ENCODE data around the gene MAP1S. TPM values are rescaled to one million over a fixed set of nuclear protein-coding genes. Genes with fewer than 3 reads are reported as not detected.

Gene MAP1S
- total and polyA plus RNA-seq, 8 donors = 13.9 to 35.6 (median 22.3) TPM

DNA sequence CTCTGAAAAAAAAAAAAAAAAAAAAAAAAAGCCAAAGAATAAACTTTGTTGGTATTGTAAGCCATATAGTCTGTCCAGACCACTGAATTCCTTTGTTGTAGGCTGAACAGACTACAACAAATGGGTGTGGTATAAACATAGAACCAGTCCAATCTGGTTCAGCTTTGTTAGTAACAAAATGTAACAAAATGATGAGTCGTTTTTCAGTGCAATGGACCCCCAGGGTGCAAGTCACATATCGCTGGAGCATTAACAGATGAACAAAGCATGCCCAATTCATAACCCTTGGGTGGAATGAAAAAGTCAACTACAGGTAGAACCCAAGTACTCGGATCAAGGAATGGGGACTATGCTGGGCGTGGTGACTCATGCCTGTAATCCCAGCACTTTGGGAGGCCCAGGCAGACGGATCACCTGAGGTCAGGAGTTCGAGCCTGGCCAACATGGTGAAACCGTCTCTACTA is 18.4 kb downstream of the MAP1S start:
- 84 to 86% methylated on average over 7 of the region's 7 CpGs for WGBS, 2 donors
- no peak for FAIRE-seq
- no peak overlapping the region for H3K27ac ChIP-seq

DNA sequence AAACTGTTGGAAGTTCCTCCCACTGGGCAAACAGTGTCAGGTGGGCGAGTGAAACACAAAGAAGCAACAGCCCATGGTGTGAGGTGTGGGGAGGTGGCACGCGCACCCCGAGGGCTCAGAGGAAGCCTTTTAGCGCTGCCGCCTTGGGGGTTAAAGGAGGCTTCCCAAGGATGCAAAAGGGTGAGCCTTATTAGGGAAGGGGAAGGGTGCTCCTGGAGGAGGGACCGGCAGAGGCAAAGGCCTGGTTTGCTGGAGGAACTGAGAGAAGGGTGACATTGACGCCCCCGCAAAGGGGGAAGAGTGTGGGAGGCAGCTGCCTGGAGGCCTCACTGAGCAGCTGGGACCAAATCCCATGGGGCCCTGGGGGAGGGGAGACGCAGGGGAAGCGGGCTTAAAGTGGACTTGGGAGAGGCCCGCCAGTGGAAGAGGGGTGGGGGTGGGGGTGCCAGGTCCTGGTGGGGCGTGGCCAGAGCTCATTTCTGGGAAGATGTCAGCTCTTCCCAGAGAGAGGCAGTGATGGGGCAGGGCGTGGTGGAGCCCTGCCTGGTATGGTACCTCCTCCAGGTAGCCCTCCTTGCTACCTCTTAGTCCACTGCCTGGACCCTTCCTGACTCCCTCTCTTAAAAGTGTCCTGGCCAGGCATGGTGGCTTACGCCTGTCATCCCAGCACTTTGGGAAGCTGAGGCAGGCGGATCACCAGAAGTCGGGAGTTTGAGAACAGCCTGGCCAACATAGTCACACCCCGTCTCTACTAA is 20.0 kb downstream of the MAP1S start:
- intact Hi-C loops (cut with DNase I) = no loop called here
- no peak for DNase-seq
- FAIRE-seq = no peak
- Histone ChIP-seq H3K27ac (no peak overlapping the region), H3K36me3 (peaks cover 0 to 3% (median 0%) of the 10 kb centered on the region in 3 donors), H3K4me1 (no peaks in the 10 kb centered on the region), H3K4me3 (no peak overlapping the region), H3K27me3 (no peaks in the 10 kb centered on the region), H3K9me3 (no peaks in the 10 kb centered on the region)
- TF ChIP-seq, protein P1, sequence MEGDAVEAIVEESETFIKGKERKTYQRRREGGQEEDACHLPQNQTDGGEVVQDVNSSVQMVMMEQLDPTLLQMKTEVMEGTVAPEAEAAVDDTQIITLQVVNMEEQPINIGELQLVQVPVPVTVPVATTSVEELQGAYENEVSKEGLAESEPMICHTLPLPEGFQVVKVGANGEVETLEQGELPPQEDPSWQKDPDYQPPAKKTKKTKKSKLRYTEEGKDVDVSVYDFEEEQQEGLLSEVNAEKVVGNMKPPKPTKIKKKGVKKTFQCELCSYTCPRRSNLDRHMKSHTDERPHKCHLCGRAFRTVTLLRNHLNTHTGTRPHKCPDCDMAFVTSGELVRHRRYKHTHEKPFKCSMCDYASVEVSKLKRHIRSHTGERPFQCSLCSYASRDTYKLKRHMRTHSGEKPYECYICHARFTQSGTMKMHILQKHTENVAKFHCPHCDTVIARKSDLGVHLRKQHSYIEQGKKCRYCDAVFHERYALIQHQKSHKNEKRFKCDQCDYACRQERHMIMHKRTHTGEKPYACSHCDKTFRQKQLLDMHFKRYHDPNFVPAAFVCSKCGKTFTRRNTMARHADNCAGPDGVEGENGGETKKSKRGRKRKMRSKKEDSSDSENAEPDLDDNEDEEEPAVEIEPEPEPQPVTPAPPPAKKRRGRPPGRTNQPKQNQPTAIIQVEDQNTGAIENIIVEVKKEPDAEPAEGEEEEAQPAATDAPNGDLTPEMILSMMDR (IDR thresholded peaks at IDR 0.05) = no peak
- ATAC-seq = peak in 2 of 4 donors; percentile 9 to 65
- WGBS, 2 donors = 77 to 78% methylated on average over 18 of the region's 18 CpGs

More for the DNA sequence above, 18.4 kb downstream of the MAP1S start:
- peaks cover 0 to 15% (median 0%) of the 10 kb centered on the region in 3 donors for H3K36me3 ChIP-seq
- DNase-seq = no peak
- no peaks in the 10 kb centered on the region for H3K9me3 ChIP-seq
- H3K4me1 ChIP-seq = no peaks in the 10 kb centered on the region
- no peak overlapping the region for H3K4me3 ChIP-seq
- TF ChIP-seq, protein P1 (IDR thresholded peaks at IDR 0.05) = no peak
- no peaks in the 10 kb centered on the region for H3K27me3 ChIP-seq
- intact Hi-C loops (cut with DNase I) = no loop called here
- ATAC-seq = no peak

DNA sequence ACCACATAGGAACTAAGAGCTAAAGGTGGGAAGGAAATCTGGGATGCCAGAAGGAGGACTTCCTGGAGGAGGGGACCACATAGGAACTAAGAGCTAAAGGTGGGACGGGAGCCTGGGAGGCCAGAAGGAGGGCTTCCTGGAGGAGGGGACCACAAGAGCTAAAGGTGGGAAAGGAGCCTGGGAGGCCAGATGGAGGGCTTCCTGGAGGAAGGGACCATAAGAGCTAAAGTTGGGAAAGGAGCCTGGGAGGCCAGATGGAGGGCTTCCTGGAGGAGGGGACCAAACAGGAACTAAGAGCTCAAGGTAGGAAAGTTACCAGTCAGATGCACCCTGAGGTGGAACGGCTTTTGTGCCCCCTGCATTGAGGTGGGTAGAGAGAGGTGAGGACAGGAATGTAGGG is 22.2 kb downstream of the MAP1S start:
- intact Hi-C loops (cut with DNase I) = no loop called here
- 91% methylated on average over 2 of the region's 2 CpGs for WGBS, 2 donors
- H3K4me3 ChIP-seq = no peak overlapping the region
- TF ChIP-seq, protein P1 (IDR thresholded peaks at IDR 0.05) = no peak
- DNase-seq = no peak
- no peak for ATAC-seq
- H3K4me1 ChIP-seq = no peaks in the 10 kb centered on the region
- no peak for FAIRE-seq
- no peaks in the 10 kb centered on the region for H3K27me3 ChIP-seq
- no peaks in the 10 kb centered on the region for H3K9me3 ChIP-seq
- no peak overlapping the region for H3K27ac ChIP-seq
- H3K36me3 ChIP-seq = no peaks in the 10 kb centered on the region

DNA sequence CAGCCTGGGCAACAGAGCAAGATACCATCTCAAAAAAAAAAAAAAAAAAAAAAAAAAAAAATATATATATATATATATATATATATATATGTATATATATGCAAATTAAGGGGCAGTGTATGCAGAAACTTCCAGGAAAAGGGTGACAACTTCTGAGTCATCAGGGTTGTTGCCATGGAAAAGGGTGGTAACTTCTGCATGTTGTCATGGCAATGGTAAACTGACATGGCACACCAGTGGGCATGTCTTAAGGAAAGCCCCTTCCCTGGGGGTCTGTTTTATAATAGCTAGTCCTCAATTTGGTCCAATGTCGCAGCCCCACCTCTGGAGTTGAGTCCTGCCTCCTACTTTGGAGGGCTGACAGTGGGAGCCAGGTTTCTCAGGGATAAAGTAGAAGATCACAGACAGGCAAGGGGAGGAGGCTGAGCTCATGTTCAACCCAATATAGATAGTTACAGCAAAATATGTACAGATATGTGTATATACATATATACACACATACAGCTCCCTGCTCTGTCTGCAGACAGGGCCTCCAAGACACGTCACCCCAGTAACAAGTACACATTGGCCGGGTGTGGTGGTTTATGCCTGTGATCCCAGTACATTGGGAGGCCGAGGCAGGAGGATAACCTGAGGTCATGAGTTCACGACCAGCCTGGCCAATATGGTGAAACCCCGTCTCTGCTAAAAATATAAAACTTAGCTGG is 24.7 kb downstream of the MAP1S start:
- Histone ChIP-seq H3K36me3 (no peaks in the 10 kb centered on the region), H3K4me1 (no peaks in the 10 kb centered on the region), H3K27me3 (no peaks in the 10 kb centered on the region), H3K27ac (no peak overlapping the region), H3K4me3 (no peak overlapping the region), H3K9me3 (no peaks in the 10 kb centered on the region)
- intact Hi-C loops (cut with DNase I) = no loop called here
- 77 to 88% methylated on average over 6 of the region's 6 CpGs for WGBS, 2 donors
- ATAC-seq = no peak
- TF ChIP-seq, protein P1 (IDR thresholded peaks at IDR 0.05) = no peak
- FAIRE-seq = no peak
- DNase-seq = no peak
